Activated CD8-positive, alpha-beta memory T cell treated with anti-CD3 and anti-CD28 coated beads for 4 hours (primary cell): ENCODE results near the gene NXNL1.
A peak's percentile ranks its signal among the peaks of the same experiment; 100 is the strongest.

ENCODE experiments used
- DNase-seq, 2 donors: peaks; one replicate each; pipeline ENCODE4 v3.0.0-alpha.2; 2020; ENCODE audit warnings: low read depth in 2 of 2

NXNL1 gene

GRCh38 chr19:17455308-17456123 is 5.2 kb downstream of the NXNL1 start:
- DNase-seq = no peak

- DNase-seq = no peak
Measured at GRCh38 chr19:17454576-17455071, 6.1 kb downstream of the NXNL1 start.

- DNase-seq = no peak
Measured at GRCh38 chr19:17451820-17452219, 8.9 kb downstream of the NXNL1 start.

- DNase-seq = peak in 1 of 2 donors; percentile 31
Measured at GRCh38 chr19:17450264-17451075, 10.3 kb downstream of the NXNL1 start.

- DNase-seq = no peak
Measured at GRCh38 chr19:17448131-17448967, 12.4 kb downstream of the NXNL1 start, which contains the start of gene TMEM221. TSS of gene TMEM221 (minus strand) at chr19:17448668. CDS start at chr19:17448462, 206 bp downstream.

- DNase-seq = no peak
Measured at GRCh38 chr19:17447704-17448130, 13.0 kb downstream of the NXNL1 start.

- DNase-seq = no peak
Measured at GRCh38 chr19:17445526-17446165, 15.1 kb downstream of the NXNL1 start.

GRCh38 chr19:17441241-17442021 is 19.3 kb downstream of the NXNL1 start:
- no peak for DNase-seq

- DNase-seq = no peak
Measured at GRCh38 chr19:17436874-17437267, 23.9 kb downstream of the NXNL1 start.

- DNase-seq = no peak
Measured at GRCh38 chr19:17436094-17436873, 24.4 kb downstream of the NXNL1 start.

GRCh38 chr19:17435218-17435617 is 25.5 kb downstream of the NXNL1 start:
- no peak for DNase-seq

- DNase-seq = no peak
Measured at GRCh38 chr19:17431417-17431816, 29.3 kb downstream of the NXNL1 start.

GRCh38 chr19:17429641-17430113 is 31.0 kb downstream of the NXNL1 start:
- DNase-seq = no peak

GRCh38 chr19:17424743-17425365 is 35.9 kb downstream of the NXNL1 start:
- no peak for DNase-seq

GRCh38 chr19:17423429-17424208 is 37.1 kb downstream of the NXNL1 start:
- DNase-seq = no peak

GRCh38 chr19:17421942-17422341 is 38.8 kb downstream of the NXNL1 start:
- DNase-seq = no peak

- no peak for DNase-seq
Measured at GRCh38 chr19:17420475-17420924, 40.2 kb downstream of the NXNL1 start.
